ENCODE data around the gene CALCOCO1.

The CALCOCO1 gene

GRCh38 chr12:53751336-53752191, 24.3 kb upstream of the CALCOCO1 start, which contains the start of gene CISTR:
Gene CISTR, minus strand, starts transcription at chr12:53751979.
- peak; percentile 31 for DNase-seq

GRCh38 chr12:53750812-53751335, 23.6 kb upstream of the CALCOCO1 start:
- DNase-seq: peak; percentile 5

GRCh38 chr12:53749986-53750811, 22.9 kb upstream of the CALCOCO1 start:
- no peak for DNase-seq

GRCh38 chr12:53748072-53748840, 21.0 kb upstream of the CALCOCO1 start:
- no peak for DNase-seq

- no peak for DNase-seq
Observed at GRCh38 chr12:53747095-53747494, 19.8 kb upstream of the CALCOCO1 start.

- DNase-seq: peak; percentile 67
Observed at GRCh38 chr12:53746592-53747092, 19.4 kb upstream of the CALCOCO1 start.

GRCh38 chr12:53744751-53745150, 17.5 kb upstream of the CALCOCO1 start:
- DNase-seq: no peak

- DNase-seq: no peak
Observed at GRCh38 chr12:53744130-53744441, 16.8 kb upstream of the CALCOCO1 start.

GRCh38 chr12:53743266-53744129, 16.2 kb upstream of the CALCOCO1 start:
- peak; percentile 14 for DNase-seq

- no peak for DNase-seq
Observed at GRCh38 chr12:53740130-53740491, 12.9 kb upstream of the CALCOCO1 start.

- DNase-seq: no peak
Observed at GRCh38 chr12:53739214-53740129, 12.2 kb upstream of the CALCOCO1 start.

GRCh38 chr12:53738406-53739213, 11.4 kb upstream of the CALCOCO1 start:
- no peak for DNase-seq

- DNase-seq: no peak
Observed at GRCh38 chr12:53737951-53738405, 10.7 kb upstream of the CALCOCO1 start.

- DNase-seq: no peak
Observed at GRCh38 chr12:53737093-53737808, 10.0 kb upstream of the CALCOCO1 start.

- no peak for DNase-seq
Observed at GRCh38 chr12:53736592-53736991, 9.3 kb upstream of the CALCOCO1 start.

- no peak for DNase-seq
Observed at GRCh38 chr12:53735556-53735955, 8.3 kb upstream of the CALCOCO1 start.

- DNase-seq: no peak
Observed at GRCh38 chr12:53734425-53734824, 7.2 kb upstream of the CALCOCO1 start.

GRCh38 chr12:53733807-53734200, 6.6 kb upstream of the CALCOCO1 start:
- DNase-seq: no peak

All from NCI-H1105 (cell line).